Activated CD8-positive, alpha-beta T cell treated with anti-CD3 and anti-CD28 coated beads for 36 hours (primary cell): ENCODE measurements around the gene SF3A2. TPM values are rescaled to one million over a fixed set of nuclear protein-coding genes. Genes with fewer than 3 reads are reported as not detected.
A peak's percentile ranks its signal among the peaks of the same experiment; 100 is the strongest.

Source experiments
- ATAC-seq: fragments of 200-7000 bp; cut with Tn5 transposase; one replicate; pipeline ENCODE4 v1.10.0; 2021; ENCODE audit warnings: mild to moderate bottlenecking, moderate library complexity
- CTCF ChIA-PET: fragments of 350-600 bp; sonication (Branson Sonifier 250); formaldehyde crosslinking; loops from one replicate; lab custom pipeline; 2021; ENCODE audit warnings: antibody characterized with exemption; lab: Charles Lee
- POLR2A ChIA-PET: fragments of 350-600 bp; sonication (Branson Sonifier 250); formaldehyde crosslinking; loops from one replicate; lab custom pipeline; 2021; ENCODE audit warnings: antibody characterized with exemption; lab: Charles Lee
- DNase-seq: peaks from one replicate; pipeline ENCODE4 v3.0.0-alpha.2; 2020
- H3K27ac Mint-ChIP-seq: one replicate; pipeline ENCODE4 v1.8.0; 2021; ENCODE audit warnings: mild to moderate bottlenecking, mixed read lengths
- H3K27me3 Mint-ChIP-seq: one replicate; pipeline ENCODE4 v1.8.0; 2021; ENCODE audit warnings: mixed read lengths
- H3K36me3 Mint-ChIP-seq: one replicate; pipeline ENCODE4 v1.8.0; 2021; ENCODE audit warnings: low read depth, mixed read lengths
- H3K4me1 Mint-ChIP-seq: one replicate; pipeline ENCODE4 v1.8.0; 2021; ENCODE audit warnings: low read depth, mixed read lengths
- H3K4me3 Mint-ChIP-seq: one replicate; pipeline ENCODE4 v1.8.0; 2021; ENCODE audit warnings: mild to moderate bottlenecking, moderate library complexity, mixed read lengths
- H3K9me3 Mint-ChIP-seq: one replicate; pipeline ENCODE4 v1.8.0; 2021; ENCODE audit warnings: mixed read lengths
- CTCF ChIP-seq: fragments of 200-600 bp; IDR thresholded peaks from one replicate; pipeline ENCODE4 v1.8.0; 2022; ENCODE audit warnings: antibody characterized with exemption, mild to moderate bottlenecking
- intact Hi-C: fragments of 100-400 bp; cut with micrococcal nuclease; formaldehyde crosslinking; loops from one replicate; pipeline ENCODE4 v1.10.0; 2022
- total RNA-seq, 2 experiments: library from RNA; stranded (reverse); gene quantifications; one replicate each; pipeline ENCODE4 v1.2.3, GENCODE V29; 2021

Gene SF3A2
- total RNA-seq, 2 experiments from 2014 or later: 157 to 163 TPM

- ATAC-seq: no peak
- Mint-ChIP-seq H3K9me3 (no peaks in the 10 kb centered on the region), H3K27me3 (no peaks in the 10 kb centered on the region), H3K4me3 (no peak overlapping the region), H3K27ac (no peak overlapping the region), H3K36me3 (peaks cover 38% of the 10 kb centered on the region), H3K4me1 (peaks cover 7% of the 10 kb centered on the region)
- POLR2A ChIA-PET: interaction anchor here (1.1 to 1.4 kb wide), 2 partner anchors 13 to 49 kb away, joined by 3 read pairs; no protein-coding TSS in a partner anchor
- intact Hi-C loops: no loop called here
- TF ChIP-seq CTCF: no peak
- CTCF ChIA-PET: interaction anchor here (1.2 to 1.7 kb wide), 2 partner anchors 14 to 37 kb away, joined by 3 to 4 read pairs; partner anchors contain the start of gene PLEKHJ1
- DNase-seq: no peak
These were observed 15.3 kb upstream of the SF3A2 start for GRCh38 chr19:2221250-2221831.

GRCh38 chr19:2221918-2222317 lies 14.7 kb upstream of the SF3A2 start:
- TF ChIP-seq CTCF: no peak
- Mint-ChIP-seq H3K9me3 (no peaks in the 10 kb centered on the region), H3K4me1 (peaks cover 7% of the 10 kb centered on the region), H3K27ac (no peak overlapping the region), H3K4me3 (no peak overlapping the region), H3K27me3 (no peaks in the 10 kb centered on the region), H3K36me3 (peaks cover 32% of the 10 kb centered on the region)
- ChIA-PET POLR2A (interaction anchor here (1.1 to 1.4 kb wide), 3 partner anchors 12 to 70 kb away, joined by 3 read pairs; no protein-coding TSS in a partner anchor), CTCF (interaction anchor here (1.2 to 1.7 kb wide), 2 partner anchors 14 to 37 kb away, joined by 3 to 4 read pairs; partner anchors contain the start of gene PLEKHJ1)
- ATAC-seq (no peak), DNase-seq (no peak)
- intact Hi-C loops: no loop called here

- CTCF ChIA-PET: no interaction called here
- intact Hi-C loops: no loop called here
- POLR2A ChIA-PET: interaction anchor here (1.4 kb wide), 1 partner anchor 12 kb away, joined by 6 read pairs; no protein-coding TSS in a partner anchor
These were observed 13.2 kb upstream of the SF3A2 start for GRCh38 chr19:2223391-2223790.

GRCh38 chr19:2223959-2224358 lies 12.7 kb upstream of the SF3A2 start:
- TF ChIP-seq CTCF: no peak
- Mint-ChIP-seq H3K9me3 (no peaks in the 10 kb centered on the region), H3K27me3 (no peaks in the 10 kb centered on the region), H3K4me1 (peaks cover 7% of the 10 kb centered on the region), H3K27ac (peak overlapping the region; percentile 44), H3K36me3 (peaks cover 32% of the 10 kb centered on the region), H3K4me3 (no peak overlapping the region)
- ATAC-seq: peak; percentile 85
- POLR2A ChIA-PET: no interaction called here
- intact Hi-C loops: no loop called here
- CTCF ChIA-PET: no interaction called here
- peak; percentile 59 for DNase-seq

More at GRCh38 chr19:2223391-2223790, 13.2 kb upstream of the SF3A2 start:
- Mint-ChIP-seq H3K4me3 (no peak overlapping the region), H3K27ac (peak overlapping the region; percentile 44), H3K36me3 (peaks cover 28% of the 10 kb centered on the region), H3K27me3 (no peaks in the 10 kb centered on the region), H3K4me1 (peaks cover 7% of the 10 kb centered on the region), H3K9me3 (no peaks in the 10 kb centered on the region)
- TF ChIP-seq CTCF: no peak
- ATAC-seq: no peak
- no peak for DNase-seq

- Mint-ChIP-seq H3K4me1 (peaks cover 7% of the 10 kb centered on the region), H3K9me3 (no peaks in the 10 kb centered on the region), H3K36me3 (peaks cover 35% of the 10 kb centered on the region), H3K27me3 (no peaks in the 10 kb centered on the region), H3K27ac (no peak overlapping the region), H3K4me3 (no peak overlapping the region)
- POLR2A ChIA-PET: interaction anchor here (0.9 to 1.2 kb wide), 2 partner anchors 8 to 11 kb away, joined by 3 read pairs; no protein-coding TSS in a partner anchor
- intact Hi-C loops: no loop called here
- DNase-seq (no peak), ATAC-seq (no peak)
- CTCF ChIA-PET: no interaction called here
- no peak for TF ChIP-seq CTCF
These were observed 11.8 kb upstream of the SF3A2 start for GRCh38 chr19:2224754-2225349.
